Fibroblast of villous mesenchyme (primary cell): ENCODE data around the gene VDAC1. TPM values are rescaled to one million over a fixed set of nuclear protein-coding genes. Genes with fewer than 3 reads are reported as not detected.

Experiments
- DNase-seq: peaks from one replicate; pipeline ENCODE4 v3.0.0-alpha.2; 2010; ENCODE audit warnings: low read depth
- H3K4me3 ChIP-seq: 2 replicates; pipeline ENCODE4 v1.5.1; 2011; ENCODE audit warnings: low read depth, mild to moderate bottlenecking, low read length
- total RNA-seq: library from RNA; depleted of rRNA; stranded (reverse); fragments of >200 nt; gene quantifications from 2 replicates; pipeline ENCODE4 v1.2.3, GENCODE V29; 2012
- TF ChIP-seq, protein P1 (sequence below): IDR thresholded peaks from 2 replicates; pipeline ENCODE4 v1.5.1; 2012; ENCODE audit warnings: low read depth, mild to moderate bottlenecking, low read length; ENCODE audit not compliant: insufficient read depth

VDAC1 gene
- total RNA-seq, 1 donor: 350 TPM

DNA sequence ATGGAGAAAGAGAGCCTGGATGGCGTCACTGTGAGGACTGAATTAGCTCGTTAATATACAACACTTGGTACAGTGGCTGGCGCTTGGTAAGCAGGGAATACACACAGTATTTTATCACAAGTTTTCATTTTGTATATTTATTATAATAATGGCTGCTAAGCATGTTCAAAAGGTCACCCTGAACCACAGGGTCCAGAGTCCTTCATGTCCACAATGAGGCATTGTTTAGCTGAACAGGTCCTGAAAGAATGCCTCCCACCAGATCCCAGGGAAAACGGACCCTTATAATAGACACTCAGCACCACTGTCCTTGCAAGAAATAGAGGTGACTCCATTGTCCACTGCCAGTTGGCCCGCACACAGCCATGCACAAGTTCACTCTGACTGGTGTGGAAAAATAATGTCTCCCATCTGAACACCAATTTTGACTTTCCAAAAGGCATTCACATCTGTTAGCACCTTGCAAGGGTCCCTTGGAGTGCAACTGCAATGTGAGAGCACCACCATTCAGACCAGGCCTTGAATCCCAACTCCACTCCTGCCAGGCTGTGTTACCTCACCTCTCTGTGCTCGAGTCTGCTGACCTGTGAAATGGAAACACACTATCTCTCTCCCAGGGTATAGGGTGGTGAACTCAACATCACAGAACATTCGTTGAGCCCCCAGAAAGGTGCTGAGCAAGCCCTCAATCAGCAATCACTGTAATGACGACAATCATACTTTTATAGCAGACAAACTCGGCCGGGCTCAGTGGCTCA, 3.9 kb downstream of the VDAC1 start:
- no peak for DNase-seq
- TF ChIP-seq, protein P1, sequence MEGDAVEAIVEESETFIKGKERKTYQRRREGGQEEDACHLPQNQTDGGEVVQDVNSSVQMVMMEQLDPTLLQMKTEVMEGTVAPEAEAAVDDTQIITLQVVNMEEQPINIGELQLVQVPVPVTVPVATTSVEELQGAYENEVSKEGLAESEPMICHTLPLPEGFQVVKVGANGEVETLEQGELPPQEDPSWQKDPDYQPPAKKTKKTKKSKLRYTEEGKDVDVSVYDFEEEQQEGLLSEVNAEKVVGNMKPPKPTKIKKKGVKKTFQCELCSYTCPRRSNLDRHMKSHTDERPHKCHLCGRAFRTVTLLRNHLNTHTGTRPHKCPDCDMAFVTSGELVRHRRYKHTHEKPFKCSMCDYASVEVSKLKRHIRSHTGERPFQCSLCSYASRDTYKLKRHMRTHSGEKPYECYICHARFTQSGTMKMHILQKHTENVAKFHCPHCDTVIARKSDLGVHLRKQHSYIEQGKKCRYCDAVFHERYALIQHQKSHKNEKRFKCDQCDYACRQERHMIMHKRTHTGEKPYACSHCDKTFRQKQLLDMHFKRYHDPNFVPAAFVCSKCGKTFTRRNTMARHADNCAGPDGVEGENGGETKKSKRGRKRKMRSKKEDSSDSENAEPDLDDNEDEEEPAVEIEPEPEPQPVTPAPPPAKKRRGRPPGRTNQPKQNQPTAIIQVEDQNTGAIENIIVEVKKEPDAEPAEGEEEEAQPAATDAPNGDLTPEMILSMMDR: no peak
- H3K4me3 ChIP-seq: no peak overlapping the region

DNA sequence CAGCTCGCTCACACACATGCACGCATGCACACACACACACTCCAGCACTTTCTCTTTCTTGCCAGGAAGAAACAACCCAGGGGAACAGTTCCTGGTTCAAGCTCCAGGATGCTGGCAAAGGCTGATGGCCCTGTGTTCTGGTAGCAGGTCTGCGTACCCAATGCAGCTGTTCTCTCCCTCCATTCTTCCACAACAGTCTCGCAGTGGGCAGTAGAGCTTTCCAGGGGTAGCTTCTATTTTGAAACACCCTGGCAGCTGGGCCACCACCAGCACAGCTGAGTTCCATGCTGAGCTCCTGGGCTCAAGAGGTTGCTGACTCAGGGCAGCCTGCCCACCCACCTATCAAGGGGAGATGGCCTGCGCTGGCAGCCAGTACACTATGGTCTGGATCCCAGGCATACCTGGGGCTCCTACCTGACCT, 4.7 kb downstream of the VDAC1 start:
- no peak for DNase-seq
- TF ChIP-seq, protein P1: no peak
- no peak overlapping the region for H3K4me3 ChIP-seq

DNA sequence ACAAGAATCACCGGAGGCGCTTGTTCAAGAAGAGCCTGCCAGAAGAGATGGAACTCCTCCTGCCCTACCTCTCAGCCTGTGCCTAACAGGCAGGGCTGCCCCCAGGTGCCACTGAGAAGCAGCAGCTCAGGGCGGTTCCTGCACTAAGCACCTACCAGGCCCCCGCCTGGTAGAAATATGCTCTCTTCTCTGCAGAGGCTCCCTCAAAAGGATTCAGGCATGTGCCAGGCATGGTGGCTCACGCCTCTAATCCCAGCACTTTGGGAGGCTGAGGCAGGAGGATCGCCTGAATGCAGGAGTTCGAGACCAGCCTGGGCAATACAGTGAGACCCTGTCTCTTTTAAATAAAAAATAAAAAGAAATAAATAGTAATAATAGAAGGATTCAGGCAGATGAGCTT, 6.0 kb downstream of the VDAC1 start:
- DNase-seq: no peak
- H3K4me3 ChIP-seq: no peak overlapping the region

DNA sequence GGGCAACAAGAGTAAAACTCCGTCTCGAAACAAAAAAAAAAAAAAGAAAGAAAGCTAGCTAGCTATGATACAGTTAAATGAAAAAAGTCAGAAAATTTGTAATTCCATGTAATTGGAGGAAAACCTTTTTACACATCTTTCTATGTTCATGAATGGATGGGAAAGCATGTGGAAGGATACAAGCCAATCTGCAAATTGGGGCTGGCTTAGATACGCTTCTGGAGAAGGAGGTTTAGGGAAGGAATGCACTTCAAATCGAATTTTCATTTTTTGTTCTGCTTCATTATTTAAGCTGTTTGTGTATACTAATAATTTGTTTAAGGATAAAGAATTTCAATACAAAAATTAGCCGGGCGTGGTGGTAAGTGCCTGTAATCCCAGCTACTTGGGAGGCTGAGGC, 6.7 kb downstream of the VDAC1 start:
- DNase-seq: no peak
- no peak overlapping the region for H3K4me3 ChIP-seq
- TF ChIP-seq, protein P1: no peak

More for the DNA sequence above, 6.0 kb downstream of the VDAC1 start:
- TF ChIP-seq, protein P1: no peak

DNA sequence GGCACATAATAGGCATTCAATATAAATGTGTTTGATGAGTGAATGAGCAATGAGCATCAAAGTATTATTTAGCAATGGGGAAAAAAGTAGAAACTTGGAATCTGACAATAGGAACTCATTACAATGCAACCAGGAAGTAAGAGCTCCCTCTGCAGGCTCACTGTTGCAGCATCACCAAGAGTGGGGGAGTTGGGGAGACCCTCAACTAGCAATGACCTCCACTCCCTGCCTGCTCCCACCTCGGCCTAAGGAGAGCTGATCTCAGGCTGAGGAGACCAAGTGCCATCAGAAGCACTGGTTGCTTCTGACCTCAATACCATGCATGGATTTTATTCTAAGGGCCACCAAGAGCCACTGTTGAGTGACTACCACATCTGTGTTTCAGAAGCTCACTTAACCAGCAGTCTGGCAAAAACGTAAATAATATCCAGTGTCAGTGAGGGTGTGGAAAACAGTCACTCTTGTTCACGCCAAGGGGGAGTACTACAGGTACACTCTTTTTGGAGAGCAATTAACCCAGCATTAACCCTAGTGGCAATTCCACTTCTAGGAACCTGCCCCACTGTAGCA, 8.0 kb downstream of the VDAC1 start:
- DNase-seq: no peak
- TF ChIP-seq, protein P1: peak; percentile 66
- no peak overlapping the region for H3K4me3 ChIP-seq

DNA sequence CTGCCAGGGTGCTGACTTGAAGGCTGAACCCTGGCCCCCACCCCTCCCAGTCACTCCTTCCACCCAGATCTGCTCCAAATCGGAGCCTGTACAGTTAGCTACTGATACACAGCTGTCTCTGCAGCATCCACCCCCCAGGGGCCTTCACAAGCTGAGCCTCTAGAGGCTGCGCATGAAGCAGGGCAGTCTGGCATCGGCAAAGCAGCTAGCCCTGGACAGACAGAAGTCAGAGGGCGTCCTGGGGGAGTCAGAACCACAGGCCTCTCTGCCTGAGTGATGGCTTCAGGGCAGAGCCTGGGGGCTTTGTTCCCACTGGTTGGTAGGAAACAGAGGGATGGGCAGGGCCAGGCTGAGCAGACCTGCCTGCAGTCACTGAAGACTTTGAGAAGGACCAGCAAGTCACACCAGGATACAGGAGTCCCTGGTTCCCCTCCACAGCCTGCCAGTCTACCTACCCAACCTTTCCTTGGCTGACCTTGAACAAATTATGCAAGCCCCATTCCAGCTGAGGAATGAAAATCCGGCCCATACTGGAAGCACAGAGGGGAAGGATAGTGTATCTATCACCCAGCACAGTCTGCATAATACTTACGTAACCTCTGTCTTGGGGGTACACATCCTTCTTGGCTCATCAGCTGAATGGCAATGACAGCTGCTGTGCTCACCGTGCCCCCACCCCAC, 8.8 kb downstream of the VDAC1 start:
- no peak for DNase-seq
- TF ChIP-seq, protein P1: no peak

More for the DNA sequence above, 8.8 kb downstream of the VDAC1 start:
- no peak overlapping the region for H3K4me3 ChIP-seq
